Astrocyte (in vitro differentiated cells and primary cell): ENCODE measurements around the gene TMA7B.

Experiments
- CTCF ChIP-seq: IDR thresholded peaks from 2 replicates; pipeline ENCODE4 v1.5.1; 2011; ENCODE audit warnings: low read depth, mild to moderate bottlenecking, inconsistent platforms, low read length, moderate library complexity; ENCODE audit not compliant: insufficient read depth
- EZH2 ChIP-seq: IDR thresholded peaks from 2 replicates; pipeline ENCODE4 v1.6.1; 2012; ENCODE audit warnings: mild to moderate bottlenecking, low read length, inconsistent platforms; ENCODE audit not compliant: insufficient read depth

- no peak for TF ChIP-seq CTCF
- no peak for TF ChIP-seq EZH2
These were observed 10.5 kb downstream of the TMA7B start for GRCh38 chr22:39970742-39971141.
